GM18520 (cell line): Measurements from ENCODE around the gene SEMA6D.

ENCODE experiments used
- ATAC-seq: cut with Tn5 transposase; IDR thresholded peaks from one replicate; pipeline ENCODE4 v1.9.1; 2021; ENCODE audit not compliant: unreplicated experiment

Gene SEMA6D

DNA sequence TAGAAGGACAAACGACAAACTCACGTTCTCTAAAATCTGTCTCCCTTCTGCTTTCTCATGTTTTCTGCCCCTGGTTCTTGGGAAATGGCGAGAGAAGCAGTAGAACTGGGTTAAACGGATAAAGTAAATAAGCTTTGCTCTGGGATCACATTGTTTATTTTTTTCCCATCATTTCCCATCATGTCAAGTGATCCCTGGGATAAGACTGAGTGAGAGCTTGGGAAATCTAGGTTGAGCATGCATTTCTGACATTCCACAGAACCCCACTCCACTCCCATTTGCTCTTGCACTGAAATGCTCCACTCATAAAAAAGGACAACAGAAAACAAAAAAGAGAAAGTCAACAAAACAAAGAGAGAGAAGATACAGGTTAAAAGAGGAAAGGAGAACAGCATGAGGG lies 69.1 kb downstream of the SEMA6D start:
- ATAC-seq: no peak

DNA sequence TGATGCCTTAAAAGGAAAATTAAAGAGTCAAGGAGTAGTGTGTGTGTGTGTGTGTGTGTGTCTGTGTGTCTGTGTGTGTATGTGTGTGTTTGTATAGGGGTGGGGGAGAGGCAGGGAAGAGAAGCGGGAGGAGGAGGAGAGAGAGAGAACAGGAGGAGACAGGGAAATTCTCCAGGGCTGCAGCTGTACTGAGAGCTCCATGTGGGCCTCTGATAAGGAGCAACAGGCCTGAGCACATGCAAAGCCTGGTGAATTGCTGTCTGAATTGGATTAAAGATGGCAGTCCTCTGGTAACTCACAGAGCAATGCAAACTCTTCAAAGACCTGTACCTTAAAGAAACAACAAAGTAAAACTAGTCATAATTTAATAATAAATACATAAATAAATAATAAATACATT lies 70.6 kb downstream of the SEMA6D start:
- no peak for ATAC-seq

DNA sequence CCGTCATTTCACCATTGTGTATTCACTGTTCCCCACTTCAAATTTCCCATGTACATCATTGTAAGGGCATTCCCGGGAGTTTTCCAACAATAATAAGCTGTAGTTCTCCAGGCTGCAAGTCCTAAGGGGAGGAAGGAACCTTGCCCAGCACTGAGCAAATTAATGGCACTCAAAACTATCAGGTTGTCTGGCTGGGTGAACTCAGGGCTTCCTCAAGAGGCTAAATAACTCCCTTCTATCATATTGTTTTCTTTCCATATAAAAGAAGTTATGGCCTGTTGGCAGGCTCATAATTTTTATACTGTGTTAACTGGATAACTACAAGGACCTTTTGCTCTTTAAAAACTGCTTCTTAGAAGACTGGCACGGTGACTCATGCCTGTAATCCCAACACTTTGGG lies 71.4 kb downstream of the SEMA6D start:
- ATAC-seq: no peak

DNA sequence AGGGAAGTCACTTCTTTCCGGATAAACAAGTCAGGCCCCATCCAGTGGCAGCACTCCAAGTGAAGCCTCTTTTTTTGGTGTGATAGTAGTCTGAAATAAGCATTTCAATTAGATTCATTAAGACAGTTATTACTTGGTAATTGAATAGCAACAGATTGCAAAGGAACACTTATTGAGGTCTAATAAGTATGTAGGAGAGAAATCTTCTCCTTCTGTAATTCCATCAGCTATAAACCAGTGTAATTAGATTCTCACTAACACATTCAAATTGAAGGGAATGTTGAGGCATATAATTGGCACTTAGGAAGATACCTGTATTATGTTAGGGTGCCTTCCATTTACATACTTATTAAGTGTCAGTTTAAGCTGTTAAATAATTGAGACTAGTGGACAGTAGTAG lies 73.9 kb downstream of the SEMA6D start:
- ATAC-seq: no peak

DNA sequence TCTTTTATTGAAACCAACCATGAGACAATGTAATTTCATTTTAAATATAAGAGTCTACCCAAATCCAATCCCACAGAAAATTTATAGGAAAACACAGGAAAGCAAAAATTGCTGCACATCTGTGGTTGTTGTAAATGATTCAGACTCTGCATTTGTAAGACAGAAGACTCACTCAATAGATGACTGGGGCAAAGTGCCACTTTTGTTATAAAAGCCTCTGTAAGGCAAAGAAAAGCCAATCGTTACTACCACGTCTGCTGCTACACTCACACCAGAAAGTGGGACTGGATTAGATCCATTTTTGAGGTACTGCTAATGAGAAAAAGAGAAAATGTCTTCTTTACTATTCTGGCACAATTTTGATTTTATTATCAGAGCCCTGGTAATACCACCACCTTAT lies 74.9 kb downstream of the SEMA6D start:
- no peak for ATAC-seq

DNA sequence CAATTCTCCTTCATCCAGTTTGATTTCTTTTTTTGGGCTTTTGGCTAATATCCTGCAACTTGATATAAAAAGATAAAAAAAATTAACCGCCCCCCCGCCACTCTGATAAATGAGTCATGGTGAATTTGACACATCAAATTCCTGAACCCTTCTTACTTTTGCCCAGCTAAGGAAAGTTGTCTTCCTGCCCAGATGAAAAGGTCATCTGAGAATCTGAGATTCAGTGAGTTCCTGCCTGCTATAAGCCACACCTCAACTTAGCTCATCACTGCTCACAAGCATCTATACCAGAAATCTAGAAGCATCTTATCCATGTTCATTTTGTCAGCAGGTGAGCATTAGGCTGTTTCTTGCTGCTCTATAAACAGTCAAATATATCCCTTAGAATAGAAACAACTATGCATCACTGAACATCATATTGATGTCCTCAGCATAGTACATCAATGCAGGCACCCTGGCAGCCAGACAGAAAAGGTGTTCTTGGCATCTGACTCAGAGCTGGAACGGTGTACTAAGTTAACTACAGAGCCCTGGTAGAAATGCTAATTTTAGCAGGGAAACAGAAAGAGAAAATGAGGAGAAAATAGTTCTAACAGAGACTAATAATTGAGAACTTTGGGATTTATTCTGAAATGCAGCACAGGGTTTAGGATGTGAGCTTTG lies 77.1 kb downstream of the SEMA6D start:
- ATAC-seq: peak; percentile 88

DNA sequence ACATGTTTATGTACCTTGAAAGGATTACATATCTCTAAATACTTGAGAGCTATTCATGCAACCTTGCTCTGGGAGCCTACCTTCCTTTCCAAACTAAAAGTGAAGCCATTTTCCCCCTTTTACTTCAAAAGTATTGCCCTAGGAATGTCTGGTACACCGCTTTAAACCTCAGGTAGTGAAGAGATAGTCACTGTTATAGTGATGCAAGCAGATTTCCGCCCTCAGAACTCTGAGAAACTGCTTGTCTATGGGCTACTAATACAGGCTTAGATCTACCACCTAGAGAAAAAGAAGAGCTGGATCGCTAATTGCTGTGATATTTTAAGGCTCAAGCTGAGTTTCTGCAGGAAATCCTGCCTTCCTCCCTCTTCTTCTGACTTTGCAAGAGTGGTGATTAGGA lies 78.6 kb downstream of the SEMA6D start:
- ATAC-seq: no peak

DNA sequence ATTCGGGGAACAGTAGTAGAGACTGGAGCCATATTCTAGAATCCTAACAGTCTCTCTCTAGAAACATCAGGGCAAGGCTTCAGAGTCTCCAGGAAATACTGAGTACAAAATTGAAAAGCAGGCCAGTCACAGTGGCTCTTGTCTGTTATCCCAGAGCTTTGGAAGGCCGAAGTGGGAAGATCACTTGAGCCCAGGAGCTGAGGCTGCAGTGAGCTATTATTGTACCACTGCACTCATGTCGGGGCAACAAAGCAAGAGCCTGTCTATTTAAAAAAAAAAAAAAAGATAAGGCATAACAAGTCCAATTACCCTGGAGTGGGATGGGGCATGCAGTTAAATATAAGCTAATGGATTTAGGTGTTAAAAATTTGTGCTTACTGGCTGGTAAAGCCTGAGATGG lies 79.0 kb downstream of the SEMA6D start:
- no peak for ATAC-seq

DNA sequence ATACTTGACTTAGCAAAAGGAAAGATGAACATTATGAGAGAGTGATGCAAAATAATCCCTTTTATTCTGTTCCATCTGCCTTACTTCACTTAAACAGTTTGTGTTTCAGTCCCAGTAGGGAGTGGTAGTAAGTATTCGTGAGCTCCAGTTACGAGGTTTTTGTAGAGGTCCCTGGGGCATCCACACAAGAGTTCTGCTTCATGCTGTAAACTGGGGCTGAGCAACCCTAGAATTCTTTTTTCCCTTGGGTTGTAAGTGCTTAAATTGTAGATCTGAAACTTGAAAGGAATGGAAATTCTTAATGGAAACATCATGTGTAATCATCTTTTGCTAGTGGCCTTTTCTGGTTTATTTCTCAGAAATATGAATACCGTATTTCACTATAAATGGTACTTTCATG lies 79.5 kb downstream of the SEMA6D start:
- ATAC-seq: no peak

DNA sequence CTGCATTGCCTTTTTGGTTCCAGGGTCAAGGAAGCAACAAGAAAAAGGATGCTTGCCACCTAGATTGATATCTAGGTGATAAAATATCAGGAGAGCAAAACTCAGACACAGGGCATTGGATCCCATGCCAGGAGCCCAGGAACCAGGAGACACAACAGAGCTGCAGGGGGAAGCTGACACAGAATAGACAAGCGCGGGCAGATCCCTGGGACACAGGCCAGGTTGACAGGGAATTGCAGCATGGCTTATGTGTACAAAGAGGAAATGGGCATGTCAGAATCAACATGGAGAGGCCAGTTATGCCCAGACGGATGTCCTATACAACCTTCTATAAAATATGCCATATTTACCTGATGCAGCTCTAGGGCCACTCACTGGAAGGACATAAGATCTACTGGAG lies 84.2 kb downstream of the SEMA6D start:
- no peak for ATAC-seq

DNA sequence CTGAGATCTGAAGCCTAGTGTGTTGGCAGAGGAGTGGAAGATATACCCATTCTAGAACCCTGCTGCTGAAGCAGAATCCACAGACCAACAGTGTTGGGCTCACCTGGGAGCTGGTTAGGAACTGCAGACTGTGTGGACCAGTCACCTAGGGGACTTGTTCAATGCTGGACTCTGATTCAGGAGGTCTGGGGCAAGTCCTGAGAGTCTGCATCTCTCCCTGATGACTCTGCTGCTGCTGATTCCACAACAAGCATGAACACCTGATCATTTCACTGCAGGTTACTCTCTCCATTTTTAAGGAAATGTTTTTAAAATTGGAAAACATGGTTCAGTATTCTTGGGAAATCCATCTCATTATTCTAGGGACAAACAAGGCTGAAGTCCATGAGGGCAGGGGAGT lies 84.9 kb downstream of the SEMA6D start:
- ATAC-seq: no peak

DNA sequence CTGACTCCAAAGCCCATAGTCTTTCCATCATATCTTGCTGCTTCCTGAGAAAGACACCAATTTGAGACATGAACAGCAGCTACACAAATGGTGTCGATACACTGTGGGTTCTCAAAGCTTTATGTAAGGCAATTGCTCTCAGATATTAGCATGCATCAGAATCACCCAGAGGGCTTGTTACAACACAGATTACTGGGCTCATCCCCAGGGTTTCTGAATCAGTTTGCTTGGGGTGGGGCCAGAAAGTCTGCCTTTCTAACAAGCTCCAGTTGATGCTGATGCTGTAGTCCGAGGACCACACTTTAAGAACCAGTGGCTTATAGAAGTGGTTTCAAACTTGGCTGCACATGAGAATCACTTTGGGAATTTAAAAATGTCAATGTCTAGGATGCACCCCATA lies 86.5 kb downstream of the SEMA6D start:
- ATAC-seq: no peak

DNA sequence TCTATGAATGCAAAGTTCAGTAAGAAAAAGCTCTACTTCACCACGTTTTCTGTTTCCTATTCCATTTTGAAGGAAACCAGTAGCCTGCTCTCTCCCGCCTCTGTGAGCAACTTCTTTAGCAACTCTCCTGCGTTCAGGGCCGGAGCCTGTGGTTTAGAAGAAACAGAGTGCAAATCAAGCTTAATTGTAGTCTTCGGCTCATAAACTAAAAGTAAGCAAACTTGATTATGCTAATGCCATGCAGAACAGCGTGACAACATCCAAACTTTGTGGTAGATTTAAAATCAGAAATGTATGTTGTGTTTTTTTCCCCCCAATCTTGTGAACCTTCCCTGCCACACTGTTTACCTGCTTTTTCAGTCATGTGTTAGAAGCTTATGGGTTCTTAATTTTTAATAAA lies 87.4 kb downstream of the SEMA6D start:
- no peak for ATAC-seq

DNA sequence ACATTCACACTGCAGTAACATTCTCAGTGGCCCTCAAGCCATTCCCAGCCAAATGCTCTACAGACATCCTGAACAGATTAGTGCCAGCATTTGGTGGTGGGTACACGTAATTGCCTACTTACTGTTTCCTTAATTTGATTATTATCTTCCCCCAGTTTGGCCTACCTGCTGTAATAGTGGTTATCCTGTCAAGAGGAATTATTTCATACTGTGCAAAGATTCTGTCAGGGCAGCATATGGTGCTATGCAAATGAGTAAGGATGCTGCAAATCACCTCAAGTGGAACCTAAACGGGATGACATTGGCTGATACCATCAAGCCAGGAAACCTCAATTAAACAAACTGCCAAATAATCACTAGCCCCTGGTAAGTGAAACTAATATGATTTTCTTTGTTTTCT lies 88.7 kb downstream of the SEMA6D start:
- ATAC-seq: no peak

DNA sequence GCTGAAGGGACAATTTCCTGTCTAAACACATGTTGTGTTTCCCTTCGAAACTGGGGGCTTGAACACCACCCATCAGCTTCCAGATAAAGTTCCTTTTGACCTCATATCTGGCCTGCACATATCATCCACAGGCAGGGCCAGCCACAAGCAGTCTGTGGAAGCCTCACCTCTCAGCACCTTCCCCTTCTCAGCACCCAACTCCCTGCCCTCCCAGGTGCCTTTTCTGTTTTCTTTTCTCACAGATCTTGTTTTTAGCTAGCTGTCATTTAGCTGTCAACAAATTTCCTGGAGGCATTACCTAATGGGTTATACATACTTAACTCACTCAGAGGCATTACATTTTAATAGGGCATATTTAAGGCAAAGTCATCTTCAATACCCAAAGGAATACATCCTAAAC lies 93.9 kb downstream of the SEMA6D start:
- ATAC-seq: no peak

DNA sequence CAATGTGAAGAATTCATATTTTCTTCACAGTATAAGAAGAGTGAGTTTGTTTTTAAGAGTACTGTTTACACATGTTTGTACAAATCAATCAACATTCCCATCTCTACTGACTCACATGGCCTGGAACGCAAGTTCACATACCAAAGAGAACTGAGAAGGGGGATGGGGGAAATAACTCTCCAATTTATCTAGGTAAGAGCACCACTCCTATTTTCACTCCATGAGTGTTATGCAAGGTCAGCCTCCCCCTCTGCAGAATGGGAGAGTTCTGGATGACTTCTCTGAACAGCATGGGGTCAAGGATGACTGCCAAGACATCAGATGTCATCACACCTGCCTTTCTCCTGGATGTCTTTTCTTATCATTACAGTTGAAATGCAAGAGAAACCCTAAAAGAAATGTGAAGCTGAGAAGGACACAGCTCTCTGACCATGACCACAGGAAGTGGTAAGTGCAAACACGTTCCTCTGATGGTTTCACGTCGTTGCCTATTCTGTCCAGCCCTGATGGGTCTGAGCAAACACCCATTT lies 95.2 kb downstream of the SEMA6D start:
- no peak for ATAC-seq

DNA sequence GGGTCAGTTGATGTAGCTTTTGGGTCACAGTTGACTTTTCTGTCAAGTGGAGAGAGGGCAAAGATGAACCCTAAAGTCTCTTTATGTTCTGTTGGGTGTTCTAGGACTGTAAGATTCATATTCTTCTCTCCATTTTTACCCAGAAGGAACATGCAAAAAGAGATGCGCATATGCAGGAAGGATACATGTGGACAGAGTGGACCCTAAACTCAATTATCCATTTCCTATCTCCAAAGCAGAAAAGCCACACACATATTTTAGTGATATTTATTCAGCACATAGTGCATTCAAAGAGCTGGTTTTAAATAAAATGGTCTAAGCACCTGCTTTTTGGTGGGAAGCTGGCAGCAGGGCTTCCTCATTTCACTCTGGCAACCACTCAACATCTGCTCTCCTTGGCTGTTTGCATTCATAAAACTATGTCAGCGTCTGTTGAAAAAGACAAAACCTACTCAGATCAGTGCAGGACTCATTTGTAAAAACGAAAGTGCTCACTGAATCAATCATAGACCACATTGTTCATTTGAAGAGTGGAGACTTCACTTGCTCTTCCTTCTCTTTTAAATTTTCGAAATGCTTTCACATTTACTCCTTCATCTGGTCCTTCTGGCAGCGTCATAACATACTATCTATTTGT lies 96.6 kb downstream of the SEMA6D start:
- ATAC-seq: peak; percentile 94

DNA sequence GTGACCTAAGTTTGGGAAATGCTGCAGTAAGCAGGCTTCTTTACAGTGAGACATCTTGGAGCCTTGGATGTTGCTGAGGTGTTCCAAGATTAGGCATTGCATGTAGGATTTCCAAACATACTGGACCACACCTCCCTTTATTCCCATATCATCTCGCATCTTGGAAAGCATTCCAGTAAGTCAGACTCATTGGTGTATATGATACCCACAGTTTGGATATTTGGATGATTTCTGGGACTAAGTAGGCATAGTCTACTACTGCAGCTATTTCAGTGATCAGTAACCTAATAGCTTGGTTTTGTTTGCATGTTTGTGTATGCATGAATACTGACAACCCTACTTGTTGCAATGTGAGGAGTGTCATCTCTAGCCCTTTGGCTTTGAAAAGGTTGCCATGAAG lies 97.3 kb downstream of the SEMA6D start:
- ATAC-seq: no peak

DNA sequence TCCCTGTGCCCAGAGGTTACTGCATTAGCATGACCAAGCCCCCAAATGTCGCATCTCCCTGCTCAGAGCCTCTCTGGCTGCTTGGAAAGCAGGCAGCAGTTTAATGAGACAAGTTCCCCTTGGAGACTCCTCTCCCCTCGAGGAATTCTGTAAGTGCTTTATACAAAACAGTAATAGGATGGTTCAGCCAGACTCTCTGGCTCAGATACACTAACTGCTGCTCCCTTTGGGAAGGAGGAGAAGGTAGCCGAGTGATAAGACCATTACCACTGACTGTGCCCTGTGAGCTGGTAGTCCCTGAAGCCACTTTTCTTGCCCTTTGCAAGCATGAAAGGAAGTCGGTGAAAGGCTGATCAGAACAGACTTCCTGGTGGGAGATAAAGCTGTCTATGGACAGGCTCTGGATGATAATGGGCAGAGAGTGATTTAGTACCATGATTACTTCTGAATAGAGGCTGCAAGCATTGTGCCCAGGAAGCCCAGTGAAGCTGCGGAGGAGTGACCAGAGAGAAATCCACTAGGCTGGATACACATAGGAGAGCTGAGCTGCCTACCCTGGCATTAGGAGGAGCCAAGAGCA lies 100.8 kb downstream of the SEMA6D start:
- ATAC-seq: no peak

DNA sequence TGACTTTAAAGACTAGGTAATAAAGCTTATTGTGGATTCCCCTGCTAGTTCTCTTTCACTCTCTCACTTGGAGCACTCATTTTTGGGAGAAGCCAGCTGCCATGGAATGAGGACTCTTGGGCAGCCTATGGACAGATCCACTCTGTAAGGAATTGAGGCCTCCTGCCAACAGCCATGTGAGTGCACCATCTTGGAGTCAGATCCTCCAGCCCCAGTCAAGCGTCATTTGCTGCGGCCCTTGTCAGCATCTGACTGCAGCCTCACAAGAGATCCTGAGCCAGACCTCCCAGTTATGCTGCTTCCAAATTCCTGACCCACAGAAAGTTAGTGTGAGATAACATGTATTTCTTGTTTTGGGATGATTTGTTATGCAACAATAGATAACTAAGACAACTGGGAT lies 101.9 kb downstream of the SEMA6D start:
- no peak for ATAC-seq

DNA sequence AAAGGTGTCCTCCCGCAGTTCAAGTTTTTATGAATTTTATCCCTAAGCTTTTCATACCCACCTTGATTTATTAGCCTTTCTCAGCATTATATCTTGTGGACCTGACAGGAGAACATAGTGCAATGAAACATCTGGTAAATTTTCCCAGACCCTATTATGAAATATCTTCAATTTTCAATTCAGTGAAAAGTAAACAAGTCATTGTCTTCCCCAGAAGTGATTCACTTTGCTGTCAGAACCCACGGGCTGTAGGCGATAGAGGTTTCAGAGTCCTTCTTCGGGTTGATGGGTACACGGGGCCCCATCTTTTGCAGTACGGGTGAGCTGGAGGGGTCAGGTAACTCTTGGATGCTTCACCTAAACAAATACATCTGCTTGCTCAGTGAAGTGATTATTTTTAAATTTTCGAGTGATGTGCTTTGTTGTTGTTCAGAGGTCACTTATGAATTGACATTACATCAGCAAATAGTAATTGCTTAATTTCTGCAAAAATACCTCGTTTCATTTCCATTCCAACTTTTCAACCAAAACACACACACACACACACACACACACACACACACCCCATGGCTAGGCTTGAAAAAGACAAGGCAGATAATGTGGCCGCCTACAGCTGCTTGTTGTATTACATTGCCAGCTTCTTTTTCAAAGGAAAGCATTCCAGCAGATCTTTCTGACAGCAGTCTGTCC lies 102.9 kb downstream of the SEMA6D start:
- no peak for ATAC-seq

DNA sequence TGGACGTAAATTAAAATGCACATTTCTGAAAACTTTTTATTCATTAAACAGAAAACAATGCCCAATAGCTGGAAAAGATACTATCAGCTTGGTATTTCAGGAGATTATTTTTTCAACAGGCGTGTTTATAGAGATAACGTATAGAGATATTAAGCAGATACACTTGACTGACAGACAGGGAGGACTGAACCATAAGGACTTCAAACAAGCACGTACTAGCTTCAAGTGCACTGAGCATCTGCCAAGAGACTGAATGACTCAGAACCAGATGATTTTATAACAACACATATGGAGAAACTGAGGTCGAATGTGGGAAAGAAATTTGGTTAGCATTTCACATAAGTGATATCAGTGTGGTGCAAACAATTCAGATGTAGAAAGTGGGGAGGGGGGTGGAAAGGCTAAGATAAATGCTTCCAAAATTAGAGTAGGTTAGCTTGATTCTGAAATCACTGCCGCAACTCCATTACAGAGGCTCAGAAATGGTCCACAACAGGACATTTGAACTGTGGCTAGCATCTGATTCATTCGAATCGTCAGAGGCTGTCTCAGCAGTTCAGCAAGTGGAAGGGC lies 103.5 kb downstream of the SEMA6D start:
- no peak for ATAC-seq
